GM18511 (cell line): ENCODE measurements around the gene SPI1.
A peak's percentile ranks its signal among the peaks of the same experiment; 100 is the strongest.

Experiments used
- ATAC-seq: cut with Tn5 transposase; IDR thresholded peaks from one replicate; pipeline ENCODE4 v1.9.1; 2021; ENCODE audit warnings: mild to moderate bottlenecking, moderate library complexity; ENCODE audit not compliant: unreplicated experiment

The SPI1 gene

GRCh38 chr11:47389577-47390421, 11.5 kb upstream of the SPI1 start:
- no peak for ATAC-seq

DNA sequence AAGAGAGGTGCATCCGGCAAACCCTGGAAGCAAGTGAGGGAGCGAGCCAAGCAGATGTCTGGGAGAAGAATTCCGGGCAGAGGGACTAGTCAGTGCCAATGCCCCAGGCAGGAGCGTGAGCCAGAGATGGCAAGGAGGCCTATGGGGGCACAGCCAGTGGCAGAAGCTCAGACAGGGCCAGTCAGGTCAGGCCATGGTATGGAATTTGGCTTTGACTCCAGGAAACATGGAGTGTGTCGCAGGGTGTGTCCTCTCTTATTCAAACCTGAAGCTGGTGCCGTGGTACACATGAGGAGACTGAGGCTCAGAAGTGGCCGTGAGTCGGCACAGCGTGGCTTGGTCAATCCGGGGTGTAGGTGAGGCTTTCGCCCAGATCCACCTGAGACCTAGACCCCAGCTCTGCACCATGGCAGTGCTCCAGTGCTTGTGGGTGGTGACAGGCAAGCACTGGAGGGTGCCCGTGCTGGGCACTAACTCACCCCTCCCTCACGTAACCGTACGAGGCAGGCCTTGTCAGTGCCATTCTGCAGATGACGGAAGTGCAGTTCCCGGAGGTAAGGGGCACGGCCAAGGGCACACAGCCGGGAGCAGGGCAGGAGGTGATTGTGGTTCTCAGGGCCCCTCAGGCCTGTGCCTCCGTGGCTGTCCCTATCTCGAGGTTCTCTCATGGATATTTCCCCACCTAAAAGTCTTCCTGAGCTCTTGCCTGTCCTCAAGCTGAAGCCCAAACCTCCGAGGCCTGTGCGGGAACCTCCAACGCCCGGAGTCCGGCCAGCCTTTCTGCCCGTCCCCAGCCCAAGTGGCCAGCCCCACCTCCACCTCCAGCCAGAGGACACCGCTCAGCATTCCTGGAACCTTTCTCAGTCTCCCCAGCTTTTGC, 10.6 kb upstream of the SPI1 start:
- ATAC-seq: no peak

GRCh38 chr11:47387944-47388696, 9.8 kb upstream of the SPI1 start:
- no peak for ATAC-seq

DNA sequence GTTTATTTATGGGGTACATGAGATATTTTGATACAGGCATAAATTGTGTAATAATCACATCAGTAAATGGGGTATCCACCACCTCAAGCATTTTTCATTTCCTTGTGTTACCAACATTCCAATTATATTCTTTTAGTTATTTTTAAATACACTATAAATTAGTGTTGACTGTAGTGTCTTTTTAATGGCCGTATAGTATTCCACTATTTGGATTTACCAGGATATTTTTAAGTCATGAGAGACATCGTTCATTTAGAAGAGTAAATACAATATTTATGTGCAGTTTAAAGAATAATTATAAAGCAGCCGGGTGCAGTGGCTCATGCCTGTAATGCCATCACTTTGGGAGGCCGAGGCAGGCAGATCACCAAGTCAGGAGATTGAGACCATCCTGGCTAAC, 6.2 kb upstream of the SPI1 start:
- no peak for ATAC-seq

GRCh38 chr11:47383071-47383470, 4.7 kb upstream of the SPI1 start:
- ATAC-seq: no peak

DNA sequence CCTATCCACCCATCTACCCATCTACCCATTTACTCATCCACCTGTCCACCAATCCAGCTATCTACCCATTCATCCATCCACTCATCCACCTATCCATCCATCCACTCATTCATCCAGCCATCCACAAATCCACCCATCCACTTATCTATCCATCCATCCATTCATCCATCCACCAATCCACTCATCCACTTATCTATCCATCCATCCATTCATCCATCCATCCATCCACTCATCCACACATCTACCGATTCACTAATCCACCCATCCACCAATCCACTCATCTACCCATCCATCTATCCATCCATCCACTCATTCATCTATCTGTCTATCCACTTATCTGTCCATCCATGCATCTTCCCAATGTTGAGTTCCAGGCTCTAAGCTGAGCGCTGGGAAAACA, 1.7 kb upstream of the SPI1 start:
- no peak for ATAC-seq

DNA sequence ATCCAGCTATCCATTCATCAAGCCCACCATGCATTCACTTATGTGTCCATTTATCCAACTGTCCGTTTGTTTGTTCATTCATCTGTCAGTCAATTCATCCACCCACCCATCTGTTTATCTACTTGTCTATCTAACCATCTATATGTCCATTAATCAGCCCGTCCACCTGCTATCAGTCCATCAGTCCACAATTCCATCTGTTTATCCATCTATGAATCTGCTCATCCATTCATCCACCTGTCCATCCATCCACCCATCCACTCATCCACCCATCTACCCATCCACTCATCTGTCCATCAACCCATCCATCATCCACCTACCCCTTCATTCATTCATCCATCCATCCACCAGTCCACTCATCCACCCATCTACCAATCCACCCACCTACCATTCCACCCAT, 970 bp upstream of the SPI1 start:
- ATAC-seq: no peak

- no peak for ATAC-seq
These were observed 456 bp upstream of the SPI1 start for GRCh38 chr11:47378836-47379170.

- ATAC-seq: peak; percentile 32
These were observed 757 bp downstream of the SPI1 start for GRCh38 chr11:47377571-47378009.

DNA sequence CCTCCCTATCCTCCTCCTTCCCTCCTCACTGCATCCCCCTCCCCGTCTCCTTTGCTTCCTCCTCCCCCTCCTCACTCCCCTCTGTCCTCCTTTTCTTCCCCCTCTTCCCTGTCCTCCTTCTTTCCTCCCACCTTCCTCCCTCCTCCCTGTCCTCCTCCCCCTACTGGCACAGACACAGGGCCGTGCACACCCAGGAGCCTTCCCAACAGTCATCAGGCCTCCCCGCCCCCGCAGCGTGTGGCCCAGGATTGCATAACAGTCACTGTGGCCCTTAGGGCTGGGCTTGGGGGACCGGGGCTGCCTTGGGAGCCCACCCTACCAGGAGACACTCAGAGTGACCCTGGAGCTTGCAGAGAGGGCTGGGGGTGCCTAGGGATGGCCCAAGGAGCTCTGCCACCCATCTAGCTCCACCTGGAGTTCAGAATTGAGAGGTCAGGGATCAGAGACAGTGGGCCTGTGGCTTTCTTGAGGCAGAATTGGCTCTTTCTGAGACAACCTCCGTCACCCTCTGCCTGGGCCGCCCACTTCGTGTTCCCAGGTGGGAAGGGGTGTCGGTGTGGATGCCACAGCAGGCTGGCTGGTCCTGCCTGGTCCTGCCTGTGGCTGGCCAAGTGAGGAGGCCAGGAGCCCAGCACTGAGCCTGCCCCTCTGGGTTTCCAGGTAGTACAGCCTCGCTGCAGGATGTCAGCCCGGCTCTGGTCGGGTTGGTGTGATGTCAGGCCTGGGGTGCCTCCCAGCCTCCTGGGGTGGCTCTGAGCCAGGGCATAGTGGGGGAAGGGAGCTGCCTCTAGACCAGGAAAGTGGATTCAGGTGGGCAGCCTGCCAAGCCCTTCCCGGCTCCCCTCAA, 1.6 kb downstream of the SPI1 start:
- peak; percentile 32 for ATAC-seq

- ATAC-seq: no peak
These were observed 2.2 kb downstream of the SPI1 start for GRCh38 chr11:47376107-47376524.

DNA sequence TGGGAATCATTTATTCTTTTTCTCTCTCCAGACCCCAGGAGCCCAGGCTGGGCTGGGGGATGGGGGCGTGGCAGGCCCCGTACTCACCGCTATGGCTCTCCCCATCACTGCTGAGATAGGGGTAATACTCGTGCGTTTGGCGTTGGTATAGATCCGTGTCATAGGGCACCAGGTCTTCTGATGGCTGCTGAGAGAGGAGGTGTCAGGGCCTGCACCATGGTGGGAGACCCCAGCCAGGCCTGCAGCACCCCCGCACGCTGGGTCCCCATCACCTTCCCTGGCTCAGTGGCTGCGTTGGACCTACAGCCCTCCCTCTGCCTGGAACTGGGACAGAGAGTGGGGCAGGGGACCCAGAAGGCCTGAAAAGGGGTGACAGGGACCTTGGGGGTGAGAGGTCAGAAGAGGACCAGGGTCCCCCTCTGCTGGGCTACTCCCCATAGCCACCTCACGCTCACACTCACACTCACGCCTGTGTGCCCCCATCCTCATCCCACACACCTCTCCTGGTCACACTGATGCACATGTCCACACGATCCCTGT, 2.7 kb downstream of the SPI1 start:
- no peak for ATAC-seq

DNA sequence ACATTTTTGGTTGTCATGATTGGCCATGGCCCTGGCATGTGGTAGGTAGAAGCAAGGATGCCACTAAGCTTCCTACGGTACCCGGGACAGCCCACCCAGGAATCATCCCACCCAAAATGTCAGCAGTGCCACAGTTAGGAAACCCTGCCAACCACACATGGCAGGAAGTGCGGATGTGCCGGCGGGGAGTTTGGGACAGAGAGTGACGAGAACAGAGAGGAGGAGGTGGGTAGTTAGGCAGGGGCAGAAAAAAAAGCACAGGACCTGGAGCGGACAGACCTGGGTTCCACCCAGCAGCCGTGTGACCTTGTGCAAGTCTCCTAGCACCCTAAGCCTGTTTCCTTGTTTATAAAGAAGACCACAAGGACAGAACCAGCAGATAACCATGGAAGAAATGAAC, 3.3 kb downstream of the SPI1 start:
- no peak for ATAC-seq

DNA sequence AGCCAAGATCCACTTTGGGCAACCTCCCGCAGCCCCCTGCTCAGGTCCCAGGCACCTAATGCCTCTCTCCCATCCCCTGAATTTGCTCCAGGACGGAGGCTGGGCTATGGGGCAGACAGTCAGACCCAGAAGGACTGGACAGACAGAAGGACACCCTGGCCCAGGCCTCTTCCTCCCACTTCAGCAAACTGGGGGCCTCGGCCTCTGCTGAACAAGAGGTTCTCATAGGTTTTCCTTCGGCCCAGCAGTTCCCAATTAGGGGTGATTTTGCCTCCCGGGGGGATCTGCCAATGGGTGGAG, 3.7 kb downstream of the SPI1 start:
- no peak for ATAC-seq

GRCh38 chr11:47373876-47374719, 4.2 kb downstream of the SPI1 start:
- ATAC-seq: no peak

DNA sequence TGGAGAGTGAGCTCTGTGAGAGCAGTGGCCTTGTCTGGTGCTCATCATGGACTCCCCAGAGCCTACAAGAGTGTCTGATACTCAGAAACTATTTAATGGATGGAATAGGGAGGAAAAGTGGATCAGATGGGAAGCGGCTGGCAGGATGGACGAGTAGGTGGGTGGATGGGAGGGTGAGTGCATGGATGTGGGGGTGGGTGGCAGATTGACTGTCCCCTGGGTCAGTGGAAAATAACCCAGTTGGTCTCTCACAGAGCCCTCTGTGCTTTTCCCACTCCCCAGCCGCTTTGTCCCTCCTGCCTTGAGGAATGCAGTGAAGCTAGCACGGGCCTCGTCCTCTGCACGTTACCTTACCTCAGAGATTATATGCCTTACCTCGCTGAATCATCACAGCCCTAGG, 5.9 kb downstream of the SPI1 start:
- ATAC-seq: no peak

DNA sequence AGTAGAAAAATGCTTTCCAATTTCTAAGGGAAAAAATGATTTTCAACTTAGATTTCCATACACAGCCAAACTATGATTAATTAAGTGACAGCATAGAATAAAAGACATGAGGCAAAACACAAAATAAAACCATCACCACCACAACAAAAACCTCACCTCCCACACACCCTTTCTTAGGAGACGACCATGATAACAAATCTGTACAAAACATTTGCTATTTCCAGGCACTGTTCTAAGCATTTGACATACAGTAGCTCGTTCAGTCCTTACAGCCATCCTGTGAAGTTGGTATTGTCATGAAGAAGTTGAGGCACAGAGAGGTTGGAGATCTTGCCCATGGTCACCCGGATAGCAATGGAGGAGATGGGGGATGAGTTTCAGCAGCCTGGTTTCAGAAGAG, 8.7 kb downstream of the SPI1 start:
- no peak for ATAC-seq

- peak; percentile 54 for ATAC-seq
These were observed 12.3 kb downstream of the SPI1 start for GRCh38 chr11:47366020-47366490.

DNA sequence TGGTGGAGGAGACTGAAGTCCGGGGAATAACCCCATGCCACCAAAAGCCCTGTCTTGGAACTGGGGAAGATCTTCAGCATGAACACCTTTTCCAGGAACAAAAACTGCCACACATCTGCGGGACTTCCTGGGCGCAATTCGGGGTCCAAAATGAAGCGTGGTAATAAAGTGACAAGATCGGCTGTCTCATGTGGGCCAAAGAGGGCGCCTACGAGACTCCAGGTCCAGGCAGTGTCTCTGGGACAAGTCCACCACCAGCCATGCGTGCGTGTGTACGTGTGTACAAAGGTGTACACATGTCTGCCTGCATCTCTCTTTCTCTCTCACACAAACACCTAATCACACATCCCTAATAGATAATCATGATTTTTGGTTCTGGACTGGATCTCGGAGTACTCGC, 16.9 kb downstream of the SPI1 start:
- ATAC-seq: no peak
